GM18505 (cell line): Measurements from ENCODE around the gene SYT1.

Source experiments
- ATAC-seq: cut with Tn5 transposase; IDR thresholded peaks from one replicate; pipeline ENCODE4 v1.9.1; 2021; ENCODE audit not compliant: unreplicated experiment
- POLR2A ChIP-seq: IDR thresholded peaks from 4 replicates; pipeline ENCODE4 v1.6.1; 2011; ENCODE audit warnings: borderline replicate concordance; ENCODE audit not compliant: insufficient read depth, insufficient read length; ENCODE audit errors: extremely low read depth

Gene SYT1

GRCh38 chr12:78928200-78929074 is 63.9 kb downstream of the SYT1 start:
- ATAC-seq, result no peak
- TF ChIP-seq POLR2A, result no peak

- no peak for TF ChIP-seq POLR2A
- no peak for ATAC-seq
These were observed 64.5 kb downstream of the SYT1 start for GRCh38 chr12:78929075-78929418.

- no peak for ATAC-seq
- TF ChIP-seq POLR2A, result no peak
These were observed 67.0 kb downstream of the SYT1 start for GRCh38 chr12:78931466-78931990.

- no peak for TF ChIP-seq POLR2A
- no peak for ATAC-seq
These were observed 68.4 kb downstream of the SYT1 start for GRCh38 chr12:78933014-78933413.

DNA sequence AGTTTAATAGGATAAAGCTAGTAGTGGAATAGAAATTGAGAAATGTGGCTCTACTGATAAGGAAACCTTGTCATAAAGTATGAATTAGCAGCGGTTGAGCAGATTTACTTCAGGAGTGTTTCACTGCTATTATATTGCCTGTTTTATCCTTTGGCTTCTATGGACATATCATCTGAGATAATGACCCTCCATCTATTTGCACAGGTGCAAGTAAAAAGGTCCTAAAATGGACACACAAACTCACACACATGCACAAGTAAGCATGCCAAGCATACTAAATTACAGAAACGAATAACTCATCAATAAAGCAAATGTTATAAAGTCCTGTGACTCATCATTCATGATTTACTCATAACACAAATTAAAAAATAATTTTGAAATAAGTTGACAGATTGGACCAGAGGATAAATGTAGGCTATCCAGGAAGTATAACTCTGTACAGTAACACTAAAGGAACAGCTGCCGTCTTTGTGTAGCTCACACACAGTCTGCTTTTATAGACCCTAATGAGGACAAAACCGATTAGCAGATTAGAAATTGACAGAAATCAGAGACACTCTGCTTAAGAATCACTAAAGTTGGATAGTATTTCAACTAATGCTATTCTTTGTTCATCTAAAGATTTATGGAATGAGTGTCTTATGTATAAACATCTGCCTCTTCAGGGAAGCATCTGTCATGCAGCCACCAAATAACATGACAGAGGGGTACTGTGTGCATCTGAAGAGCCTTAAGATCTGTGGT is 73.9 kb downstream of the SYT1 start:
- no peak for ATAC-seq
- TF ChIP-seq POLR2A, result no peak

DNA sequence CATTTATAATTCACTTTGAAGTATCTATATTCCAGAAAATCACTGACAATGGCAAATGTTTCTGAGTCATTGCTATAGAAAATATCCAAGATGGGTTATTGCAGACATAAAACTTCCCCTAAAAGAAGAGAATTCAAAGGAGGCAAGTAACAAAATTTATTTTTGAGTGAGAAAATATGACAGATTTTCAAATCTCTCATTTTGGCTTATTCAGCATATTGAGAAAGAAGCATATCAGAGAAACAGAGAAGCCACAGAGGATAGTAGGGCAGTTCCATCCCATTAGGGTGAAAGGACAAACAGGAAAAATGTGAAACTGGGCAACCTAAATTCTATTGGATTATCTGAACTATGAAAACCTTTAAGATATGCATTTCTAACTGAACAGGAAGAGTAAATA is 85.0 kb downstream of the SYT1 start:
- no peak for TF ChIP-seq POLR2A
- no peak for ATAC-seq

DNA sequence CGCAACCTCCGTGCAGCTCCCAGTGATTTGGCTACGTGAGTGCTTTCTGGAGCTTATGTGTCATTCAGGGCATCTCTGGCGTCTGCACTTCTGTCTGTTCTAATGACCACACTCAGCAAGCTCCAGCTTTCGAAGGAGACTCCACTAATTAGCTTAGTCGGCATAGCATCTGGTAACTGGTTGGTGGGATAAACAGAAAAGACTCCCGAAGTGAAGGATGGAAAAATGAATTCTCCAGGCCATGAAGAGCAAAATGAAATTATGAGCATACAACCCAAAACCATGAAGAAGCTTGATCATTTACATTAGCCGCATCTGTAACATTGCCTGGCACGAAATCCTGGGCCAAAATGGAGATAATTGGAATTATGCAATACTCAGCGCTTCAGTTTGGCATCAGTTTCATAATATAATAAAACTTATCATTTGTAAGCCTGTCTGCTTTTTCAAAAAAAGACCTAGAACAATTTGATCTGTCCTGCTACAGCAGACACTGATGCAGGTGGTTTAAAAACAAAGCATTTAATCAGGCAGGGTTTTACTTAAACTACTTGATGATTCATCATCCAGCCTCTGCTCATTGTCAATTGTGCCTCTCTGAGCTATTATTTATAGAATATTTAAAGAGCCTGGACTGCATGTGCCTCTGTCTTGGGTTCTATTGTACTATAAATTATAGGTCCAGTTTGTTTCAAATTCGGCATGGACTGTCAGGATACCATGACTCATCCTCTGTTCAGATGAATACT is 87.4 kb downstream of the SYT1 start:
- no peak for TF ChIP-seq POLR2A
- no peak for ATAC-seq

DNA sequence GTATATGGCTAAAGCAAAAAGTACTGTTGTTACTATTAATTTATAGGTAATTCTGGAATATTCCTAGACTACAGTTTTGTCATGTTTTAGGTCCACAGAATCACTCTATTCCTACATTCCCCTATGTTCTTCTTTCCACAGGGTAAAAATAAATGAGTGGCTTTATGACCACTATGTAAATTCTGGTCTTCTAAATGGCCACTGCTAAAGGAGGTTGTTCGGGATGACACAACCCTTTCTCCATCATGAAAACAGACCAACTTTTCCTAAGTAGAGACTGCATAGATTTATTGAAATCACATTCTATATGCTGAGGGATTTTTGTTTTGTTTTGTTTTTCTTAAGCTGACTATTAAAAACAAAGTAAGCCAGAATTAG is 88.0 kb downstream of the SYT1 start:
- ATAC-seq, result no peak
- TF ChIP-seq POLR2A, result no peak

DNA sequence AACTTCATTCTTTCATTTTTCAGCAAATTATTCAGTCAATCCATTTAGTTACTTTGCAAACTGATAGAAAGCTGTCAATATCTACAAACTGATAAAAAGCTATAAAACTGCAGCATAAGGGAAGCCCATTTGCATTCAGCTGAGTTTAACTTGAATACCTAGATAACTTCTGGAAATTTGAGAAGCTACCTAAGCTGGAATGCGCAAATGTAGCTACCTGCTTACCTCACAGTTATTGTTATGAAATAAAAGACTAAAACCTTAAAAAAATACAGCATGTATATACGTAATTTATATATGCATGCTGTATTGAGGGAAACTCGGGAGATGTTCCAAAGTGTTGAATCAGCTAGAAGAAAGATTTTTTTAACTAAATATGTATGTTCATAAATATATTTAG is 94.4 kb downstream of the SYT1 start:
- TF ChIP-seq POLR2A, result no peak
- ATAC-seq, result no peak

DNA sequence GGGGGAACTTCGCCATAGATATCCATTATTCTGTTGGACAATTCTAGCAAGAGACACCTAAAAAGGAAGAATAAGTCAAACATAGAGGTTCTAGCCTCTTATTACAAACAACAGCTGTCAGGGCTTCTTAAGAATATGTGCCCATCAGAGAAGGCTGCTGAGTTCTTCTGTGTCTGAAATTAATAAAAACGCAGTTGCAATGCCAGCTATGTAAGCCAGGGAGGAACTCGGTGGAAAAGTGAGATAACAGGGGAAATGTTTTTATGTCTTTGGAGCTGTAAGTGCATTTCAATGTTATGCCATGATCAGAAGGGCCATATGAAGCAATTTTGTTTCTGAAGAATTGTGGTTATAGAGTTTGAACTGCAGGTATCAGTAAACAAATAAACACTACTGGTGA is 95.0 kb downstream of the SYT1 start:
- no peak for TF ChIP-seq POLR2A
- no peak for ATAC-seq

DNA sequence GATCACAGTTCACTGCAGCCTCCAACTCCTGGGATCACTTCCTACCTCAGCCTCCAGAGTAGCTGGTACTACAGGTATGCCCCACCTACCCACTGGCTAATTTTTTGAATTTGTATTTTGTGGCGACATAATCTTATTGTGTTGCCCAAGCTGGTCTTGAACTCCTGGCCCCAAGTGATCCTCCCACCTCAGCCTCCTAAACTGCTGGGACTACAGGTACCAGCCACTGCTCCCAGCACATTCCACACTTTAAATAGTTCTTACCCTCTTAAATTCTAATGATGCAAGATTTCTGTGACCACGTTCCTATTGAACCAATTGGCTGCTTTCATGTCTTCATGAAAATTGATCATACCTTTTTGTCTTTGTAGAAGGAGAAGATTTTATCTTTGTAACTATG is 96.6 kb downstream of the SYT1 start:
- ATAC-seq, result no peak
- TF ChIP-seq POLR2A, result no peak

DNA sequence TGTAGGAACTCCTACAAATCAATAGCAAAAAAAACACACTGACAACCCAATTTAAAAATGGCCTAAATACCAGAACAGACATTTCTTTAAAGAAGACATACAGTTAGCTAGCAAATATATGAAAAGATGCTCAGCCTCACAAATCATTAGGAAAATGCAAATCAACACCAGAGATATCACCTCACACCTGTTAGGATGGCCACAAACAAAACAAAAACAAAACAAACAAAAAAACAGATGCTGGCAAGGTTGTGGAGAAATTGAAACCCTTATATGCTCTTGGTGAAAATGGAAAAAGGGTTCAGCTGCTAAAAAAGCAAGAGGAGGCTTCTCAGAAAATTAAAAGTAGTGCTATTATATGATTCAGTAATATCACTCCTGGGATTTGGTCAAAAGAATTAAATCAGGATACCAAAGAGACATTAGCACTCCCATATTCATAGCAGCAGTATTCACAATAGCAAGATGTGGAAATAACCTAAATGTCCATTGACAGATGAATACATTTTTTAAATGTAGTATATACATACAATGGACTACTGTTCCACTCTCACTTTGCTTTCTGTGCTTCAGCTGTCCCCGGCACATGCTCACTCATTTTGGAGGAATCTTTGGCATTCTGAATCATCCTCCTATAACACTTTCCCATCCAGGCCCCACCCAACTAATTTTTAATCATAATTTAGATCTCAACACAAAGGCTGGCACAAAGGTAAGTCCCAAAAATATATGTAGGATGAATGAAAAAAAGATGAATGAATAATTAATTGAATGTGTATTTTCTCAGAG is 99.1 kb downstream of the SYT1 start:
- no peak for TF ChIP-seq POLR2A
- ATAC-seq, result no peak

GRCh38 chr12:78964521-78964920 is 99.9 kb downstream of the SYT1 start:
- TF ChIP-seq POLR2A, result no peak
- no peak for ATAC-seq
